Neural cell (in vitro differentiated cells): Measurements from ENCODE around the gene SLC45A1. TPM values are rescaled to one million over a fixed set of nuclear protein-coding genes. Genes with fewer than 3 reads are reported as not detected.

ENCODE experiments used
- H2AFZ ChIP-seq: fragments of 200-600, 300-800 bp; sonication (generic), shearing (Covaris generic); 2 replicates; pipeline ENCODE4 v1.6.0; 2014; ENCODE audit warnings: low read depth, mild to moderate bottlenecking, antibody characterized with exemption, low read length, moderate library complexity
- H3F3A ChIP-seq: fragments of 200-600 bp; shearing (Covaris generic); 2 replicates; pipeline ENCODE4 v1.6.1; 2016; ENCODE audit warnings: mild to moderate bottlenecking, moderate library complexity, mixed read lengths, antibody characterized with exemption, low read length; ENCODE audit not compliant: insufficient read depth, poor library complexity, severe bottlenecking
- H3K27ac ChIP-seq: fragments of 200-600, 300-800 bp; sonication (generic), shearing (Covaris generic); 2 replicates; pipeline ENCODE4 v1.5.1; 2014; ENCODE audit warnings: mild to moderate bottlenecking, low read length, moderate library complexity
- H3K27me3 ChIP-seq: fragments of 300-800, 200-600 bp; sonication (generic), shearing (Covaris generic); 2 replicates; pipeline ENCODE4 v1.6.0; 2014; ENCODE audit warnings: mild to moderate bottlenecking, low read depth, low read length, moderate library complexity; ENCODE audit not compliant: insufficient read depth
- H3K36me3 ChIP-seq: fragments of 300-800, 200-600 bp; sonication (generic), shearing (Covaris generic); 2 replicates; pipeline ENCODE4 v1.5.1; 2014; ENCODE audit warnings: mild to moderate bottlenecking, antibody characterized with exemption, low read length, moderate library complexity; ENCODE audit not compliant: insufficient read depth
- H3K4me2 ChIP-seq: fragments of 300-800, 200-600 bp; sonication (generic), shearing (Covaris generic); 2 replicates; pipeline ENCODE4 v1.6.0; 2014; ENCODE audit warnings: mild to moderate bottlenecking, low read length
- H3K4me3 ChIP-seq: fragments of 300-800, 200-600 bp; sonication (generic), shearing (Covaris generic); 2 replicates; pipeline ENCODE4 v1.5.1; 2014; ENCODE audit warnings: mild to moderate bottlenecking, low read length, moderate library complexity
- H3K79me2 ChIP-seq: fragments of 200-600 bp; shearing (Covaris generic); replicated peaks from 2 replicates; pipeline ENCODE4 v1.6.0; 2014; ENCODE audit warnings: mild to moderate bottlenecking, low read length, moderate library complexity; ENCODE audit not compliant: insufficient read depth
- H3K9ac ChIP-seq: fragments of 300-800, 200-600 bp; sonication (generic), shearing (Covaris generic); 2 replicates; pipeline ENCODE4 v1.6.1; 2016; ENCODE audit warnings: mild to moderate bottlenecking, low read length, mixed read lengths
- H3K9me2 ChIP-seq: fragments of 200-600 bp; shearing (Covaris generic); 2 replicates; pipeline ENCODE4 v1.6.1; 2016; ENCODE audit warnings: mild to moderate bottlenecking, low read length, mixed read lengths; ENCODE audit not compliant: insufficient read depth
- H3K9me3 ChIP-seq: fragments of 200-600, 300-800 bp; sonication (generic), shearing (Covaris generic); 2 replicates; pipeline ENCODE4 v1.6.1; 2016; ENCODE audit warnings: mild to moderate bottlenecking, mixed run types, low read length, moderate library complexity, mixed read lengths
- H4K20me1 ChIP-seq: fragments of 200-600 bp; shearing (Covaris generic); 2 replicates; pipeline ENCODE4 v1.6.1; 2016; ENCODE audit warnings: mild to moderate bottlenecking, mixed run types; ENCODE audit not compliant: insufficient read depth
- EP300 ChIP-seq: fragments of 450-650 bp; conservative IDR thresholded peaks from 2 replicates; pipeline ENCODE4 v1.6.1; 2014; ENCODE audit warnings: antibody characterized with exemption, mild to moderate bottlenecking, moderate library complexity; ENCODE audit not compliant: poor library complexity, severe bottlenecking
- EZH2 ChIP-seq: fragments of 200-600, 300-800 bp; shearing (Covaris generic), sonication (generic); IDR thresholded peaks from 2 replicates; pipeline ENCODE4 v1.6.1; 2014; ENCODE audit warnings: antibody characterized with exemption, low read length, borderline replicate concordance, mild to moderate bottlenecking; ENCODE audit not compliant: insufficient read depth, poor library complexity, severe bottlenecking
- MXI1 ChIP-seq: fragments of 450-650 bp; conservative IDR thresholded peaks from 2 replicates; pipeline ENCODE4 v1.6.1; 2014; ENCODE audit warnings: antibody characterized with exemption, mild to moderate bottlenecking; ENCODE audit not compliant: poor library complexity, severe bottlenecking
- POLR2AphosphoS5 ChIP-seq: IDR thresholded peaks from 2 replicates; pipeline ENCODE4 v1.6.1; 2012
- RAD21 ChIP-seq: fragments of 450-650 bp; conservative IDR thresholded peaks from 2 replicates; pipeline ENCODE4 v1.6.1; 2014; ENCODE audit warnings: antibody characterized with exemption, mild to moderate bottlenecking, moderate library complexity
- SMC3 ChIP-seq: fragments of 450-650 bp; conservative IDR thresholded peaks from 2 replicates; pipeline ENCODE4 v1.6.1; 2014; ENCODE audit warnings: antibody characterized with exemption, mild to moderate bottlenecking, moderate library complexity; ENCODE audit not compliant: poor library complexity
- TAF1 ChIP-seq: IDR thresholded peaks from 2 replicates; pipeline ENCODE4 v1.6.1; 2012; ENCODE audit warnings: low read depth
- polyA plus RNA-seq: library from polyadenylated mRNA; depleted of rRNA; stranded (reverse); fragments of >200 nt; gene quantifications from 2 replicates; pipeline ENCODE4 v1.2.3, GENCODE V29; 2014
- TF ChIP-seq, protein P1 (sequence below): fragments of 450-650 bp; IDR thresholded peaks from 2 replicates; pipeline ENCODE4 v1.5.1; 2014; ENCODE audit warnings: antibody characterized with exemption, mild to moderate bottlenecking, moderate library complexity; ENCODE audit not compliant: poor library complexity, severe bottlenecking
- TF ChIP-seq, protein P2 (sequence below): IDR thresholded peaks from 2 replicates; pipeline ENCODE4 v1.6.1; 2012; ENCODE audit warnings: borderline replicate concordance

The SLC45A1 gene
- polyA plus RNA-seq, 1 donor from 2014 or later, result 7.1 TPM

DNA sequence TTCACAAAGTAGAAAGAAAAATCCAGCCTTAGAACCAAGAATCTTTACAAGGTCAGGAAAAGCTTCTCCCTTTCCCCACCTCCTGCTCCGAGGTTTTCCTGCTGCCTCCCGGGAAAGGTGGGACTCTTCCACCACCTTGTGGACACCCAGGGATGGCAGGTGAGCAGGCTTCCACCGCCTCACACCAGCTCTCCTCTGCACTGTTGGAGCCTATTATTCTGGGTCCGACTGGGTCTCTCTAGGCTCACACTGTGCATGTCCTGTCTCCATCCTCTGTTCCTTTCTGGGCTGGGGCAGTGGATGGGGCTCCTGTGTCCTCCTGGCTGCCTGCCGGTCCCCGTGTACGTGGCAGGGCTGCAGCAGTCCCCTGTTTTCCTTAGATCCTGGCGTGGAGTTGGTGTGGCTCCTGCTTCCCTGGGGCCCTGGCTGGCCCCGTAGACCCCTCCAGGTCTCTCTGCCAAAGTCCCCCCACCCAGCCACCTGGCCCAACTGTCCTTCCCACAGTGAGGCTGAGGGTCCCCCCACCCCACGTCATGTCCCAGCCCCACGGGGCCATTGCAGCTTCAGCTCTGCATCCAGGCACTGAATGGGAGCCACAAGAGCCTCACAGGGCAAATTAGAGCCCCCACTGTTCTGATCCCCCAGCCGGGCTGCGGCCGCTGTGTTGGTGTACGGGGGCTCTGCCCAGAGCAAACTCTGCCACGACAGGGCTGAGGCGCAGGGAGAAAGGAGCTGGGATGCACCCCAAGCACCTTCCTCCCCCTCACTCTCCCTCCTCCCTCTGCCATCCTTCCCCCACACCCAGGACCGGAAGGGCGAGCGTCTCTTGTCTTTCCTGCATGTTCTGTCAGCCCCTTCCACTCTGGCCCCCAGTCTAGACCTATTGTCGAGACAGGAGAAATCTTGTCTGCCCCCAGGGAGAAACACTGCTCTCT lies 3.3 kb upstream of the SLC45A1 start:
- TF ChIP-seq SMC3 (peak; percentile 99), RAD21 (peak; percentile 99), EP300 (peak; percentile 32), EZH2 (no peak), POLR2AphosphoS5 (no peak), MXI1 (peak; percentile 32), TAF1 (no peak)
- TF ChIP-seq, protein P1, sequence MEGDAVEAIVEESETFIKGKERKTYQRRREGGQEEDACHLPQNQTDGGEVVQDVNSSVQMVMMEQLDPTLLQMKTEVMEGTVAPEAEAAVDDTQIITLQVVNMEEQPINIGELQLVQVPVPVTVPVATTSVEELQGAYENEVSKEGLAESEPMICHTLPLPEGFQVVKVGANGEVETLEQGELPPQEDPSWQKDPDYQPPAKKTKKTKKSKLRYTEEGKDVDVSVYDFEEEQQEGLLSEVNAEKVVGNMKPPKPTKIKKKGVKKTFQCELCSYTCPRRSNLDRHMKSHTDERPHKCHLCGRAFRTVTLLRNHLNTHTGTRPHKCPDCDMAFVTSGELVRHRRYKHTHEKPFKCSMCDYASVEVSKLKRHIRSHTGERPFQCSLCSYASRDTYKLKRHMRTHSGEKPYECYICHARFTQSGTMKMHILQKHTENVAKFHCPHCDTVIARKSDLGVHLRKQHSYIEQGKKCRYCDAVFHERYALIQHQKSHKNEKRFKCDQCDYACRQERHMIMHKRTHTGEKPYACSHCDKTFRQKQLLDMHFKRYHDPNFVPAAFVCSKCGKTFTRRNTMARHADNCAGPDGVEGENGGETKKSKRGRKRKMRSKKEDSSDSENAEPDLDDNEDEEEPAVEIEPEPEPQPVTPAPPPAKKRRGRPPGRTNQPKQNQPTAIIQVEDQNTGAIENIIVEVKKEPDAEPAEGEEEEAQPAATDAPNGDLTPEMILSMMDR, result peak; percentile 98
- TF ChIP-seq, protein P2, sequence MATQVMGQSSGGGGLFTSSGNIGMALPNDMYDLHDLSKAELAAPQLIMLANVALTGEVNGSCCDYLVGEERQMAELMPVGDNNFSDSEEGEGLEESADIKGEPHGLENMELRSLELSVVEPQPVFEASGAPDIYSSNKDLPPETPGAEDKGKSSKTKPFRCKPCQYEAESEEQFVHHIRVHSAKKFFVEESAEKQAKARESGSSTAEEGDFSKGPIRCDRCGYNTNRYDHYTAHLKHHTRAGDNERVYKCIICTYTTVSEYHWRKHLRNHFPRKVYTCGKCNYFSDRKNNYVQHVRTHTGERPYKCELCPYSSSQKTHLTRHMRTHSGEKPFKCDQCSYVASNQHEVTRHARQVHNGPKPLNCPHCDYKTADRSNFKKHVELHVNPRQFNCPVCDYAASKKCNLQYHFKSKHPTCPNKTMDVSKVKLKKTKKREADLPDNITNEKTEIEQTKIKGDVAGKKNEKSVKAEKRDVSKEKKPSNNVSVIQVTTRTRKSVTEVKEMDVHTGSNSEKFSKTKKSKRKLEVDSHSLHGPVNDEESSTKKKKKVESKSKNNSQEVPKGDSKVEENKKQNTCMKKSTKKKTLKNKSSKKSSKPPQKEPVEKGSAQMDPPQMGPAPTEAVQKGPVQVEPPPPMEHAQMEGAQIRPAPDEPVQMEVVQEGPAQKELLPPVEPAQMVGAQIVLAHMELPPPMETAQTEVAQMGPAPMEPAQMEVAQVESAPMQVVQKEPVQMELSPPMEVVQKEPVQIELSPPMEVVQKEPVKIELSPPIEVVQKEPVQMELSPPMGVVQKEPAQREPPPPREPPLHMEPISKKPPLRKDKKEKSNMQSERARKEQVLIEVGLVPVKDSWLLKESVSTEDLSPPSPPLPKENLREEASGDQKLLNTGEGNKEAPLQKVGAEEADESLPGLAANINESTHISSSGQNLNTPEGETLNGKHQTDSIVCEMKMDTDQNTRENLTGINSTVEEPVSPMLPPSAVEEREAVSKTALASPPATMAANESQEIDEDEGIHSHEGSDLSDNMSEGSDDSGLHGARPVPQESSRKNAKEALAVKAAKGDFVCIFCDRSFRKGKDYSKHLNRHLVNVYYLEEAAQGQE, result peak; percentile 88

GRCh38 chr1:8315573-8316475 lies 2.1 kb upstream of the SLC45A1 start:
- H3K27me3 ChIP-seq, result no peaks in the 10 kb centered on the region
- no peak overlapping the region for H3K27ac ChIP-seq
- H3K36me3 ChIP-seq, result no peaks in the 10 kb centered on the region
- H2AFZ ChIP-seq, result no peak overlapping the region
- H3K9me3 ChIP-seq, result no peaks in the 10 kb centered on the region
- H3K4me2 ChIP-seq, result no peak overlapping the region
- H3K79me2 ChIP-seq, result peaks cover 3% of the 10 kb centered on the region
- TF ChIP-seq, protein P1, result no peak
- TF ChIP-seq MXI1, result no peak
- no peak for TF ChIP-seq RAD21
- TF ChIP-seq TAF1, result no peak
- TF ChIP-seq EP300, result no peak
- TF ChIP-seq POLR2AphosphoS5, result no peak
- peaks cover under 1% of the 10 kb centered on the region for H3F3A ChIP-seq
- no peaks in the 10 kb centered on the region for H3K9me2 ChIP-seq
- H3K4me3 ChIP-seq, result no peak overlapping the region
- no peaks in the 10 kb centered on the region for H4K20me1 ChIP-seq
- no peak overlapping the region for H3K9ac ChIP-seq

More for the DNA sequence above, 3.3 kb upstream of the SLC45A1 start:
- Histone ChIP-seq H3K79me2 (peaks cover 3% of the 10 kb centered on the region), H3F3A (no peaks in the 10 kb centered on the region), H3K9me3 (no peaks in the 10 kb centered on the region), H2AFZ (no peak overlapping the region), H3K36me3 (no peaks in the 10 kb centered on the region), H3K4me2 (no peak overlapping the region), H4K20me1 (no peaks in the 10 kb centered on the region), H3K9me2 (no peaks in the 10 kb centered on the region), H3K9ac (peak overlapping the region; percentile 40), H3K27me3 (no peaks in the 10 kb centered on the region), H3K27ac (no peak overlapping the region), H3K4me3 (no peak overlapping the region)
